Heart right ventricle (tissue), 16 donors: ENCODE data around the gene POU2F3. TPM values are rescaled to one million over a fixed set of nuclear protein-coding genes. Genes with fewer than 3 reads are reported as not detected.

Source experiments
- ATAC-seq, 8 donors: fragments of 200-7000 bp; cut with Tn5 transposase; one replicate each; pipeline ENCODE4 v1.9.1; 2020; ENCODE audit warnings: mild to moderate bottlenecking in 8 of 8, moderate library complexity in 8 of 8, moderate number of reproducible peaks in 1 of 8
- DNase-seq, 2 donors: peaks; one replicate each; pipeline ENCODE4 v3.0.0-alpha.2; 2020
- H3K27ac ChIP-seq, 10 donors: fragments of 200-600 bp; sonication (generic) in 2 of 10; one replicate each; pipeline versions ENCODE4 v1.5.0 to v1.8.0; 2020 to 2022; ENCODE audit warnings: mild to moderate bottlenecking in 3 of 10
- H3K27me3 ChIP-seq, 7 donors: fragments of 200-600 bp; one replicate each; pipeline ENCODE4 v1.8.0; 2021 to 2022; ENCODE audit warnings: mild to moderate bottlenecking in 2 of 7
- H3K36me3 ChIP-seq, 9 donors: fragments of 200-600 bp; sonication (generic) in 1 of 9; one replicate each; pipeline versions ENCODE4 v1.5.0 to v1.8.0; 2020 to 2022; ENCODE audit warnings: mild to moderate bottlenecking in 2 of 9
- H3K4me1 ChIP-seq, 9 donors: fragments of 200-600 bp; sonication (generic) in 1 of 9; one replicate each; pipeline versions ENCODE4 v1.5.0 to v1.8.0; 2020 to 2022; ENCODE audit warnings: mild to moderate bottlenecking in 4 of 9
- H3K4me3 ChIP-seq, 10 donors: fragments of 200-600 bp; sonication (generic) in 2 of 10; one replicate each; pipeline versions ENCODE4 v1.5.0 to v1.8.0; 2020 to 2022; ENCODE audit warnings: mild to moderate bottlenecking in 7 of 10, moderate library complexity in 2 of 10
- H3K9me3 ChIP-seq, 11 donors: fragments of 200-600 bp in 10 of 11; sonication (generic) in 2 of 11; one replicate each; pipeline versions ENCODE4 v1.5.0 to v1.8.0; 2013 to 2022; ENCODE audit warnings: mild to moderate bottlenecking in 2 of 11, control low read depth in 1 of 11, moderate library complexity in 1 of 11
- CTCF ChIP-seq, 9 donors: fragments of 200-600 bp; sonication (generic) in 2 of 9; IDR thresholded peaks; one replicate each; pipeline versions ENCODE4 v1.5.0 to v1.8.0; 2021 to 2022; ENCODE audit warnings: antibody characterized with exemption in 9 of 9, mild to moderate bottlenecking in 5 of 9, moderate library complexity in 1 of 9
- WGBS, 2 donors: extraction: QIAGEN DNeasy Blood & Tissue Kit; methylation state at CpG; one replicate each; pipeline ENCODE4 v1.1.7; 2013; ENCODE audit warnings: inconsistent platforms in 1 of 2; 5-methylcytosine and 5-hydroxymethylcytosine counted together
- intact Hi-C, 10 donors: fragments of 100-400 bp; cut with DNase I; formaldehyde crosslinking; loops; one replicate each; pipeline versions ENCODE4 v1.11.1 to v1.14.2; 2022
- polyA plus RNA-seq, 2 donors: library from polyadenylated mRNA; stranded (reverse); fragments of 200-250 nt; gene quantifications; one replicate each; pipeline ENCODE4 v1.2.3, GENCODE V29; 2013
- total RNA-seq, 10 donors: library from RNA; stranded (reverse); fragmentation: NEBNext Ultra II Directional in 3 of 10; extraction: Animal tissue kit (Norgen Biotek cat#: 25700) in 3 of 10; gene quantifications; one replicate each; pipeline versions ENCODE4 v1.2.1 to v1.2.4, GENCODE V29; 2021 to 2023
- donor health status: Arrhythmogenic right ventricular cardiomyopathy.
- donor health status: ischemic (EF 13 %, LVEDD 7.1; RV severe dilation, severe dysfunction).
- donor health status: healthy with polysubstance abuse.
- donor health status: DM: no; HTN: yes; CAD: no.
- donor health status: DM: no; HTN: no; CAD: no.
- donor health status: ischemic (EF 25% LVEDD 6.9; RV normal size, moderate dysfunction).
- donor health status: ischemic (EF 25% LVEDD 5.7; RV mildly dilated, moderate dysfunction).
- donor health status: healthy.
- donor health status: DM: yes; HTN: yes; CAD: no.
- donor health status: Ischemic cardiomyopathy.
- donor health status: ischemic (EF 35%, LVEDD 5.7; RV mildly dilated, moderate dysfunction).
- donor health status: nonischemic (EF 11% LVEDD 7.7; RV severe dilation, severe dysfunction).
- donor health status: DM: yes; HTN: yes; CAD: no.
- donor health status: PGD.
- donor health status: ischemic (EF 29% LVEDD 5.4; RV normal size, mild dysfunction).
- donor health status: nonischemic (EF 23%, LVEDD 6.1; RV moderate dilation, normal function).

POU2F3 gene
- total and polyA plus RNA-seq, 12 donors: 0.03 to 0.15 TPM; not detected in 10

- peak overlapping the region; percentile 57 to 96 (median 92) for H3K4me3 ChIP-seq
- ATAC-seq: peak; percentile 4 to 46 (median 26)
- no peak for DNase-seq
- no peak for TF ChIP-seq CTCF (IDR thresholded peaks at IDR 0.05)
- H3K27me3 ChIP-seq: peaks cover 0 to 94% (median 0%) of the 10 kb centered on the region in 7 donors
- intact Hi-C loops: loop anchor here in 9 of 10 donors (1.0 to 10.0 kb wide), 10 partner anchors 42 to 349 kb away; no protein-coding TSS in a partner anchor
- H3K4me1 ChIP-seq: peaks cover 4 to 74% (median 60%) of the 10 kb centered on the region in 9 donors
- H3K9me3 ChIP-seq: no peaks in the 10 kb centered on the region
- WGBS, 2 donors: 0 to 1% methylated on average over 19 of the region's 19 CpGs
- peak overlapping the region; percentile 91 to 100 (median 99) for H3K27ac ChIP-seq
- peaks cover 0 to 14% (median 0%) of the 10 kb centered on the region in 9 donors for H3K36me3 ChIP-seq
Observed at GRCh38 chr11:120335556-120335907, 95.6 kb downstream of the POU2F3 start.

GRCh38 chr11:120335908-120336640 lies 96.1 kb downstream of the POU2F3 start, which contains the start of gene ARHGEF12:
Gene ARHGEF12 (plus strand): TSS chr11:120336413. CDS start chr11:120337244, 831 bp downstream.
- DNase-seq (peak; percentile 97 to 98), ATAC-seq (peak; percentile 74 to 89 (median 86))
- WGBS, 2 donors: 0% methylated on average over 85 to 92 of the region's 92 CpGs
- peaks cover 0 to 94% (median 0%) of the 10 kb centered on the region in 7 donors for H3K27me3 ChIP-seq
- peak in 7 of 9 donors; percentile 5 to 61 (median 29) for TF ChIP-seq CTCF (IDR thresholded peaks at IDR 0.05)
- H3K4me1 ChIP-seq: peaks cover 4 to 74% (median 56%) of the 10 kb centered on the region in 9 donors
- H3K36me3 ChIP-seq: peaks cover 0 to 8% (median 0%) of the 10 kb centered on the region in 9 donors
- H3K4me3 ChIP-seq: peak within 1 kb of the TSS; percentile 82 to 99 (median 92)
- intact Hi-C loops: loop anchor here in 9 of 10 donors (1.0 to 10.0 kb wide), 11 partner anchors 41 to 349 kb away; no protein-coding TSS in a partner anchor
- H3K27ac ChIP-seq: peak within 1 kb of the TSS; percentile 91 to 100 (median 99)
- no peaks in the 10 kb centered on the region for H3K9me3 ChIP-seq

GRCh38 chr11:120336641-120337354 lies 96.9 kb downstream of the POU2F3 start:
- intact Hi-C loops: loop anchor here in 9 of 10 donors (2.0 to 10.0 kb wide), 10 partner anchors 41 to 348 kb away; no protein-coding TSS in a partner anchor
- TF ChIP-seq CTCF (IDR thresholded peaks at IDR 0.05): no peak
- H3K9me3 ChIP-seq: no peaks in the 10 kb centered on the region
- H3K4me1 ChIP-seq: peaks cover 0 to 69% (median 56%) of the 10 kb centered on the region in 9 donors
- peaks cover 0 to 1% (median 0%) of the 10 kb centered on the region in 9 donors for H3K36me3 ChIP-seq
- H3K27me3 ChIP-seq: peaks cover 0 to 94% (median 0%) of the 10 kb centered on the region in 7 donors
- WGBS, 2 donors: 0% methylated on average over 44 to 56 of the region's 56 CpGs
- ATAC-seq (peak; percentile 6 to 57 (median 26)), DNase-seq (peak; percentile 59 to 63)
- peak overlapping the region; percentile 91 to 100 (median 99) for H3K27ac ChIP-seq
- H3K4me3 ChIP-seq: peak overlapping the region; percentile 82 to 99 (median 92)
